Measurements from ENCODE around the gene SKAP2. TPM values are rescaled to one million over a fixed set of nuclear protein-coding genes. Genes with fewer than 3 reads are reported as not detected.

The SKAP2 gene
- polyA plus RNA-seq, 2 of the 4 experiments (the other 2 are of a cell fraction): 18.7 to 23.0 TPM

DNA sequence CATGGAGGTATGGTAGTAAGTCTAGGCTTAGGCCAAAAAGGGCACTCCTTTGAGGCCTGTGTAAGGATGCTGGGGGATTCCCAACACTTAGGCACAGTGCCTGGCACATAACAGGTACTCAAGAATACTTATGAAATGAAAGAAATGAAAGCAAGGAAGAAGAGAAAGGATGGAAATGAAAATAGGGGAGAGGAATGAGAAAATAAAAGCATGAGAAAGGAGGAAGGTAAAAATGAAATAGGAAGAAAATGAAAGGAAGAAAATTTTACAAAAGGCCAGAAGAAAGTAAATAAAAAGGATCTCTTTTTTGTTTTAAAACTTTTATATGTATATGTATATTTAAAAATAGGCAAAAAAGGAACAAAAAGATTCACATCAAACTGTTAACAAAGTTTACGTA is 146.3 kb downstream of the SKAP2 start:
- DNase-seq (ENCODE audit: low read depth in 1 of 2, low spot score in 1 of 2) (no peak), ATAC-seq (no peak), FAIRE-seq (no peak)
- H3K4me1 ChIP-seq: no peaks in the 10 kb centered on the region
- no peak overlapping the region for H3K4me3 ChIP-seq
- ChIA-PET CTCF (interaction anchor here (0.7 kb wide), 1 partner anchor 62 kb away, joined by 3 read pairs; no protein-coding TSS in a partner anchor), POLR2A (no interaction called here)
- H3K9me3 ChIP-seq: no peaks in the 10 kb centered on the region
- WGBS (ENCODE audit: missing lambda C conversion rate): 95% methylated on average over 1 of the region's 1 CpG
- H3K4me2 ChIP-seq: no peak overlapping the region
- TF ChIP-seq, protein P1, sequence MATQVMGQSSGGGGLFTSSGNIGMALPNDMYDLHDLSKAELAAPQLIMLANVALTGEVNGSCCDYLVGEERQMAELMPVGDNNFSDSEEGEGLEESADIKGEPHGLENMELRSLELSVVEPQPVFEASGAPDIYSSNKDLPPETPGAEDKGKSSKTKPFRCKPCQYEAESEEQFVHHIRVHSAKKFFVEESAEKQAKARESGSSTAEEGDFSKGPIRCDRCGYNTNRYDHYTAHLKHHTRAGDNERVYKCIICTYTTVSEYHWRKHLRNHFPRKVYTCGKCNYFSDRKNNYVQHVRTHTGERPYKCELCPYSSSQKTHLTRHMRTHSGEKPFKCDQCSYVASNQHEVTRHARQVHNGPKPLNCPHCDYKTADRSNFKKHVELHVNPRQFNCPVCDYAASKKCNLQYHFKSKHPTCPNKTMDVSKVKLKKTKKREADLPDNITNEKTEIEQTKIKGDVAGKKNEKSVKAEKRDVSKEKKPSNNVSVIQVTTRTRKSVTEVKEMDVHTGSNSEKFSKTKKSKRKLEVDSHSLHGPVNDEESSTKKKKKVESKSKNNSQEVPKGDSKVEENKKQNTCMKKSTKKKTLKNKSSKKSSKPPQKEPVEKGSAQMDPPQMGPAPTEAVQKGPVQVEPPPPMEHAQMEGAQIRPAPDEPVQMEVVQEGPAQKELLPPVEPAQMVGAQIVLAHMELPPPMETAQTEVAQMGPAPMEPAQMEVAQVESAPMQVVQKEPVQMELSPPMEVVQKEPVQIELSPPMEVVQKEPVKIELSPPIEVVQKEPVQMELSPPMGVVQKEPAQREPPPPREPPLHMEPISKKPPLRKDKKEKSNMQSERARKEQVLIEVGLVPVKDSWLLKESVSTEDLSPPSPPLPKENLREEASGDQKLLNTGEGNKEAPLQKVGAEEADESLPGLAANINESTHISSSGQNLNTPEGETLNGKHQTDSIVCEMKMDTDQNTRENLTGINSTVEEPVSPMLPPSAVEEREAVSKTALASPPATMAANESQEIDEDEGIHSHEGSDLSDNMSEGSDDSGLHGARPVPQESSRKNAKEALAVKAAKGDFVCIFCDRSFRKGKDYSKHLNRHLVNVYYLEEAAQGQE (IDR thresholded peaks at IDR 0.05): no peak
- TF ChIP-seq RNF2 (IDR thresholded peaks at IDR 0.05; ENCODE audit: borderline replicate concordance, low read depth): no peak
- no peak for TF ChIP-seq RFX5 (IDR thresholded peaks at IDR 0.05)
- no peak for TF ChIP-seq NPAS2 (CRISPR knock-in tag; IDR thresholded peaks at IDR 0.05; ENCODE audit: borderline replicate concordance)
- TF ChIP-seq, protein P2, sequence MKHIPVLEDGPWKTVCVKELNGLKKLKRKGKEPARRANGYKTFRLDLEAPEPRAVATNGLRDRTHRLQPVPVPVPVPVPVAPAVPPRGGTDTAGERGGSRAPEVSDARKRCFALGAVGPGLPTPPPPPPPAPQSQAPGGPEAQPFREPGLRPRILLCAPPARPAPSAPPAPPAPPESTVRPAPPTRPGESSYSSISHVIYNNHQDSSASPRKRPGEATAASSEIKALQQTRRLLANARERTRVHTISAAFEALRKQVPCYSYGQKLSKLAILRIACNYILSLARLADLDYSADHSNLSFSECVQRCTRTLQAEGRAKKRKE (CRISPR knock-in tag; IDR thresholded peaks at IDR 0.05; ENCODE audit: low read depth): no peak
- TF ChIP-seq CBX2 (IDR thresholded peaks at IDR 0.05; ENCODE audit: borderline replicate concordance, low read depth): no peak
- no peak overlapping the region for H3K27ac ChIP-seq

GRCh38 chr7:26714438-26714837 is 150.0 kb downstream of the SKAP2 start:
- no peak overlapping the region for H3K27ac ChIP-seq
- WGBS (ENCODE audit: missing lambda C conversion rate): 81% methylated on average over 3 of the region's 3 CpGs
- TF ChIP-seq CBX8 (IDR thresholded peaks at IDR 0.05) (no peak), MAX (IDR thresholded peaks at IDR 0.05) (no peak), ZFP36 (IDR thresholded peaks at IDR 0.05; ENCODE audit: borderline replicate concordance, partially characterized antibody) (no peak), GATA3 (IDR thresholded peaks at IDR 0.05; ENCODE audit: borderline replicate concordance) (no peak), CBX2 (IDR thresholded peaks at IDR 0.05; ENCODE audit: borderline replicate concordance, low read depth) (no peak), EHF (CRISPR knock-in tag; IDR thresholded peaks at IDR 0.05) (no peak), CEBPB (IDR thresholded peaks at IDR 0.05) (no peak), KDM5A (IDR thresholded peaks at IDR 0.05) (no peak), MAFK (IDR thresholded peaks at IDR 0.05; ENCODE audit: partially characterized antibody) (no peak), EHMT2 (IDR thresholded peaks at IDR 0.05; ENCODE audit: low read depth) (no peak), RARB (CRISPR knock-in tag; IDR thresholded peaks at IDR 0.05) (no peak), HOXB13 (CRISPR knock-in tag; IDR thresholded peaks at IDR 0.05; ENCODE audit: low read depth) (no peak), PBX3 (IDR thresholded peaks at IDR 0.05) (no peak), POLR2AphosphoS2 (conservative IDR thresholded peaks at IDR 0.05; ENCODE audit: low read length) (no peak), FOSL2 (IDR thresholded peaks at IDR 0.05) (no peak), FOSL2 (CRISPR knock-in tag; IDR thresholded peaks at IDR 0.05) (no peak), SREBF2 (IDR thresholded peaks at IDR 0.05) (no peak), NR3C1 (IDR thresholded peaks at IDR 0.05) (no peak), RNF2 (IDR thresholded peaks at IDR 0.05; ENCODE audit: borderline replicate concordance, low read depth) (no peak)
- TF ChIP-seq, protein P3, sequence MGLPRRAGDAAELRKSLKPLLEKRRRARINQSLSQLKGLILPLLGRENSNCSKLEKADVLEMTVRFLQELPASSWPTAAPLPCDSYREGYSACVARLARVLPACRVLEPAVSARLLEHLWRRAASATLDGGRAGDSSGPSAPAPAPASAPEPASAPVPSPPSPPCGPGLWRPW (IDR thresholded peaks at IDR 0.05): no peak
- TF ChIP-seq, protein P1 (IDR thresholded peaks at IDR 0.05): no peak
- ATAC-seq (no peak), DNase-seq (ENCODE audit: low read depth in 1 of 2, low spot score in 1 of 2) (no peak), FAIRE-seq (no peak)
- H3K4me3 ChIP-seq: no peak overlapping the region
- POLR2A ChIA-PET: no interaction called here
- H3K4me1 ChIP-seq: no peaks in the 10 kb centered on the region
- CTCF ChIA-PET: interaction anchor here (1.1 to 1.2 kb wide), 2 partner anchors 32 to 466 kb away, joined by 3 to 4 read pairs; no protein-coding TSS in a partner anchor
- no peaks in the 10 kb centered on the region for H3K9me3 ChIP-seq
- H3K4me2 ChIP-seq: no peak overlapping the region

Measured in A549 (cell line).